Esophagus muscularis mucosa (tissue), 3 donors: ENCODE data around the gene BCL11A.

Source experiments
- POLR2A ChIP-seq: fragments of 450-650 bp; IDR thresholded peaks from one replicate; pipeline ENCODE4 v1.6.1; 2017; ENCODE audit warnings: antibody characterized with exemption, moderate library complexity, mild to moderate bottlenecking, low read depth
- TF ChIP-seq, protein P1 (sequence below), 3 experiments: fragments of 200-600 bp in 2 of 3; fragments of 450-650 bp in 1 of 3; sonication (generic) in 2 of 3; IDR thresholded peaks; one replicate each; pipeline ENCODE4 v1.5.1; 2017 to 2019; ENCODE audit warnings: antibody characterized with exemption in 3 of 3, mild to moderate bottlenecking in 2 of 3, moderate library complexity in 1 of 3

- TF ChIP-seq, protein P1, sequence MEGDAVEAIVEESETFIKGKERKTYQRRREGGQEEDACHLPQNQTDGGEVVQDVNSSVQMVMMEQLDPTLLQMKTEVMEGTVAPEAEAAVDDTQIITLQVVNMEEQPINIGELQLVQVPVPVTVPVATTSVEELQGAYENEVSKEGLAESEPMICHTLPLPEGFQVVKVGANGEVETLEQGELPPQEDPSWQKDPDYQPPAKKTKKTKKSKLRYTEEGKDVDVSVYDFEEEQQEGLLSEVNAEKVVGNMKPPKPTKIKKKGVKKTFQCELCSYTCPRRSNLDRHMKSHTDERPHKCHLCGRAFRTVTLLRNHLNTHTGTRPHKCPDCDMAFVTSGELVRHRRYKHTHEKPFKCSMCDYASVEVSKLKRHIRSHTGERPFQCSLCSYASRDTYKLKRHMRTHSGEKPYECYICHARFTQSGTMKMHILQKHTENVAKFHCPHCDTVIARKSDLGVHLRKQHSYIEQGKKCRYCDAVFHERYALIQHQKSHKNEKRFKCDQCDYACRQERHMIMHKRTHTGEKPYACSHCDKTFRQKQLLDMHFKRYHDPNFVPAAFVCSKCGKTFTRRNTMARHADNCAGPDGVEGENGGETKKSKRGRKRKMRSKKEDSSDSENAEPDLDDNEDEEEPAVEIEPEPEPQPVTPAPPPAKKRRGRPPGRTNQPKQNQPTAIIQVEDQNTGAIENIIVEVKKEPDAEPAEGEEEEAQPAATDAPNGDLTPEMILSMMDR (IDR thresholded peaks at IDR 0.05), result no peak
- no peak for TF ChIP-seq POLR2A
These were observed 43.9 kb upstream of the BCL11A start for GRCh38 chr2:60597346-60597745.
